ENCODE measurements around the gene C9.
A peak's percentile ranks its signal among the peaks of the same experiment; 100 is the strongest.

Gene C9

GRCh38 chr5:39373791-39374190 is 9.5 kb upstream of the C9 start:
- H3K27me3 ChIP-seq (ENCODE audit: insufficient read depth, low read length): no peaks in the 10 kb centered on the region
- no peak overlapping the region for H2AFZ ChIP-seq (ENCODE audit: low read length, unreplicated experiment)
- H3K4me3 ChIP-seq (ENCODE audit: low read depth, low read length): no peak overlapping the region
- H3K4me1 ChIP-seq (ENCODE audit: control insufficient read depth, insufficient read depth, low read length, unreplicated experiment): no peaks in the 10 kb centered on the region
- H3K79me2 ChIP-seq (ENCODE audit: control insufficient read depth, insufficient read depth, low read length, unreplicated experiment): no peaks in the 10 kb centered on the region
- no peak overlapping the region for H3K27ac ChIP-seq (ENCODE audit: low read depth, low read length)
- peaks cover 44% of the 10 kb centered on the region for H3K36me3 ChIP-seq (ENCODE audit: insufficient read depth, low read length)

GRCh38 chr5:39371367-39371635 is 7.0 kb upstream of the C9 start:
- H3K4me3 ChIP-seq (ENCODE audit: low read depth, low read length): no peak overlapping the region
- no peaks in the 10 kb centered on the region for H3K27me3 ChIP-seq (ENCODE audit: insufficient read depth, low read length)
- H3K36me3 ChIP-seq (ENCODE audit: insufficient read depth, low read length): peaks cover 40% of the 10 kb centered on the region
- no peaks in the 10 kb centered on the region for H3K4me1 ChIP-seq (ENCODE audit: control insufficient read depth, insufficient read depth, low read length, unreplicated experiment)
- H3K27ac ChIP-seq (ENCODE audit: low read depth, low read length): no peak overlapping the region
- no peaks in the 10 kb centered on the region for H3K79me2 ChIP-seq (ENCODE audit: control insufficient read depth, insufficient read depth, low read length, unreplicated experiment)
- no peak overlapping the region for H2AFZ ChIP-seq (ENCODE audit: low read length, unreplicated experiment)

DNA sequence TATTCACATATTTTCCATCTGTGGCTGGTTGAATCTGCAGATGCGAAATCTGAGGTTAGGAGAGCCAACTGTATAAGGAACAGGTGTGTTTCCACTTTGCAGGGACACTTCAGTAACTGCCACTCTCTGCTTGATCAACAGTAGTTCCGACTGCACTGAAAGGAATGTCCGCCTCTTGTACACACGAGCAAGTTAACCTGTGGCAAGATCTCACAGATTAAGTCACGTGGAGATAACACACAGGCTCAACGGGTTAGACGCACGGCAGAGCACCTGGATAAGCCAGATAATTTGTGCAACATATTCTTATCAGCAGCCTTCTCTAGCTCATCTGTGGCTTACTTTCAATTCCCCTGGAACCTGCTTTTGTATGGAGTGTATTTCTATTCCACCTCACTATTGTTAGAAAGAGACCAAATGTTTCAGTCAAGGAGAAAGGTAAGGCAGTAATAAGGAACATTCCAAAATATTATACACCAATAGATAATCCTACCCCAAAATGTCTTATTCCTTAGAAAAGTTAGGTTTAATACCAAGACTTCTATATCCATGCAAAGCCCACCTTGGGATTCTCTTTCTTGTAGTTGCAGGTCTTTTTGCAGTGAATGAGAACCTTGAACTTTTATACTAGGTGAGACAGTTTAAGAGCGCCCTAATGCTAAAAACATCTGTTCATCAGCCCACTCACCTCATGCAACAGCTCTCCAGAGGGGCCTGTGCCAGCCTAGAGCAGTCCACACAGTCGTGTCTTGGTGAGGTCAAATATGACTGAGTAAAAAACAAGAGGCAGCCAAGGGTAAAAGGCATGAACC is 6.5 kb upstream of the C9 start:
- peaks cover 37% of the 10 kb centered on the region for H3K36me3 ChIP-seq (ENCODE audit: insufficient read depth, low read length)
- no peak overlapping the region for H2AFZ ChIP-seq (ENCODE audit: low read length, unreplicated experiment)
- H3K79me2 ChIP-seq (ENCODE audit: control insufficient read depth, insufficient read depth, low read length, unreplicated experiment): no peaks in the 10 kb centered on the region
- H3K27ac ChIP-seq (ENCODE audit: low read depth, low read length): no peak overlapping the region
- no peaks in the 10 kb centered on the region for H3K4me1 ChIP-seq (ENCODE audit: control insufficient read depth, insufficient read depth, low read length, unreplicated experiment)
- H3K27me3 ChIP-seq (ENCODE audit: insufficient read depth, low read length): no peaks in the 10 kb centered on the region
- H3K4me3 ChIP-seq (ENCODE audit: low read depth, low read length): no peak overlapping the region

- no peaks in the 10 kb centered on the region for H3K27me3 ChIP-seq (ENCODE audit: insufficient read depth, low read length)
- no peak overlapping the region for H2AFZ ChIP-seq (ENCODE audit: low read length, unreplicated experiment)
- H3K36me3 ChIP-seq (ENCODE audit: insufficient read depth, low read length): peaks cover 24% of the 10 kb centered on the region
- no peak overlapping the region for H3K4me3 ChIP-seq (ENCODE audit: low read depth, low read length)
- H3K4me1 ChIP-seq (ENCODE audit: control insufficient read depth, insufficient read depth, low read length, unreplicated experiment): no peaks in the 10 kb centered on the region
- no peaks in the 10 kb centered on the region for H3K79me2 ChIP-seq (ENCODE audit: control insufficient read depth, insufficient read depth, low read length, unreplicated experiment)
- H3K27ac ChIP-seq (ENCODE audit: low read depth, low read length): no peak overlapping the region
Observed at GRCh38 chr5:39369123-39369815, 5.0 kb upstream of the C9 start.

- Histone ChIP-seq H3K27me3 (ENCODE audit: insufficient read depth, low read length) (no peaks in the 10 kb centered on the region), H3K4me3 (ENCODE audit: low read depth, low read length) (no peak overlapping the region), H3K27ac (ENCODE audit: low read depth, low read length) (no peak overlapping the region), H3K36me3 (ENCODE audit: insufficient read depth, low read length) (peaks cover 15% of the 10 kb centered on the region; the same call in 1 of the 2 replicates), H2AFZ (ENCODE audit: low read length, unreplicated experiment) (no peak overlapping the region), H3K79me2 (ENCODE audit: control insufficient read depth, insufficient read depth, low read length, unreplicated experiment) (no peaks in the 10 kb centered on the region), H3K4me1 (ENCODE audit: control insufficient read depth, insufficient read depth, low read length, unreplicated experiment) (no peaks in the 10 kb centered on the region)
Observed at GRCh38 chr5:39368116-39368515, 3.8 kb upstream of the C9 start.

DNA sequence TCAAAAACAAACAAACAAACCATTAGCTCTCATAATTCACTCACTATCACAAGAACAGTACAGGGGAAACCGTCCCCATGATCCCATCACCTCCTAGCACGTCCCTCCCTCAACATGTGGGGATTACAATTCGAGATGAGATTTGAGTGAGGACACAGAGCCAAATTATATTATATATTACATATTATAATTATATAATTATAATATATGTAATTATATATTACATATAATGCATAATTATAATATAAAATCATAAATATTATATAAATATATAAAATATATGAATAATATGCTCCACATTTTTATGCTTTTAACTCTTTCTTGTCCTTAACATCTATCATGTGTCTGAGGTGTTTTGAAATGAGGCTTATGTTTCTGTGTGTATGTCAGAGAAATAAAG is 3.4 kb upstream of the C9 start:
- Histone ChIP-seq H3K4me1 (ENCODE audit: control insufficient read depth, insufficient read depth, low read length, unreplicated experiment) (no peaks in the 10 kb centered on the region), H3K4me3 (ENCODE audit: low read depth, low read length) (no peak overlapping the region), H3K36me3 (ENCODE audit: insufficient read depth, low read length) (peaks cover 11% of the 10 kb centered on the region; the same call in 1 of the 2 replicates), H2AFZ (ENCODE audit: low read length, unreplicated experiment) (no peak overlapping the region), H3K27ac (ENCODE audit: low read depth, low read length) (no peak overlapping the region), H3K27me3 (ENCODE audit: insufficient read depth, low read length) (no peaks in the 10 kb centered on the region), H3K79me2 (ENCODE audit: control insufficient read depth, insufficient read depth, low read length, unreplicated experiment) (no peaks in the 10 kb centered on the region)

DNA sequence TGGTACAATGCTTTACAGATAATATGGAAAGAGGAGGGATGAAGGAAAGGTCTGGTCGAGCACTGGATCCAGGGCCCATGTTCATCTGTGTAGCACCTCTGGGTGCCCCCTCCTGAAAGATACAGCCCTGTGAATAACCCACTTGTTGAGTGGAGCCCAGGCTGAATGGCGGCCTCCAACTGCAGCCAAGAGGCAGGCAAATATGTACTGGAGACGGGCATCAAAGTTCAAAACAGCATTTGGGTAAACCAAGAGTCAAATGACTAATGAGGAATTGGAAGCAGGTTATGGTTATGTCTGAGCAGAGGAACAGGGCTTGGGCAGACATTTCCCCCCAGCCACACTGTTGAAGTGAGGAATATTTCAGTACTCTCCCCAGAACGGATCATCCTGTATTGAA is 1.1 kb downstream of the C9 start:
- H3K27ac ChIP-seq (ENCODE audit: low read depth, low read length): no peak overlapping the region
- no peaks in the 10 kb centered on the region for H3K27me3 ChIP-seq (ENCODE audit: insufficient read depth, low read length)
- H3K4me3 ChIP-seq (ENCODE audit: low read depth, low read length): no peak overlapping the region
- H2AFZ ChIP-seq (ENCODE audit: low read length, unreplicated experiment): no peak overlapping the region
- H3K79me2 ChIP-seq (ENCODE audit: control insufficient read depth, insufficient read depth, low read length, unreplicated experiment): no peaks in the 10 kb centered on the region
- H3K4me1 ChIP-seq (ENCODE audit: control insufficient read depth, insufficient read depth, low read length, unreplicated experiment): peaks cover 7% of the 10 kb centered on the region
- peaks cover 3% of the 10 kb centered on the region; the same call in 1 of the 2 replicates for H3K36me3 ChIP-seq (ENCODE audit: insufficient read depth, low read length)

GRCh38 chr5:39362646-39363045 is 1.6 kb downstream of the C9 start:
- Histone ChIP-seq H2AFZ (ENCODE audit: low read length, unreplicated experiment) (no peak overlapping the region), H3K4me1 (ENCODE audit: control insufficient read depth, insufficient read depth, low read length, unreplicated experiment) (peaks cover 7% of the 10 kb centered on the region), H3K36me3 (ENCODE audit: insufficient read depth, low read length) (peaks cover 3% of the 10 kb centered on the region; the same call in 1 of the 2 replicates), H3K27me3 (ENCODE audit: insufficient read depth, low read length) (no peaks in the 10 kb centered on the region), H3K79me2 (ENCODE audit: control insufficient read depth, insufficient read depth, low read length, unreplicated experiment) (no peaks in the 10 kb centered on the region), H3K27ac (ENCODE audit: low read depth, low read length) (no peak overlapping the region), H3K4me3 (ENCODE audit: low read depth, low read length) (no peak overlapping the region)

GRCh38 chr5:39361306-39361705 is 3.0 kb downstream of the C9 start:
- Histone ChIP-seq H3K27me3 (ENCODE audit: insufficient read depth, low read length) (no peaks in the 10 kb centered on the region), H3K4me3 (ENCODE audit: low read depth, low read length) (no peak overlapping the region), H3K27ac (ENCODE audit: low read depth, low read length) (no peak overlapping the region; the same call in 1 of the 2 replicates), H3K36me3 (ENCODE audit: insufficient read depth, low read length) (peaks cover 3% of the 10 kb centered on the region; the same call in 1 of the 2 replicates), H3K4me1 (ENCODE audit: control insufficient read depth, insufficient read depth, low read length, unreplicated experiment) (peaks cover 7% of the 10 kb centered on the region), H2AFZ (ENCODE audit: low read length, unreplicated experiment) (no peak overlapping the region), H3K79me2 (ENCODE audit: control insufficient read depth, insufficient read depth, low read length, unreplicated experiment) (no peaks in the 10 kb centered on the region)

DNA sequence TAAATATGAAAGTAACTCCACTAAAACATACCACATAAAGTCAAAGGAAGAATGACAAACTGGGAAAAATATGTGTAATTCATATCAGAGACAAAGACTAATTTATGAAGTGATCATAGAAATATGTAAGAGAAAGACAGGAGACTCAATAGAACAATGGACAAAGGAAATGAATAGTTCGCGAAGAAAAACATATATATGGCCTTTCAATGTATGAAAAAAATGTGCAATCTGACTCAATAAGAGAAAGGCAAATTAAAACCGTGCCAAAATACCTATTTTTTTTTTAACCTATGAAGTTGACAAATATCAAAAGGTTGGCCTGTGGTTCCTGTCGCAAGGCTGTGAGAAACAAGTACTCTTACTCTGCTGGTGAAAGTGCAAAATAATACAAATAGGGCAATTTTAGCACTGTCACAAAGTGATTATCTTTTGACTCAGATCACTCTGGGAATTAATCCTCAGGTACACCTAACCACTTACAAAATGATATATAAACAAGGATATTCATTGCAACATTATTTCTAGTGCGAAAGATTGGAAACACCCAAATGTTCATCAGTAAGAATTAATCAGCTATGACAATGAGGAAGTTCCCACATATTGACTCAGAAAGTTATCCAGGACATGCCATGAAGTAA is 3.7 kb downstream of the C9 start:
- H3K27ac ChIP-seq (ENCODE audit: low read depth, low read length): peak overlapping the region; percentile 49
- H3K27me3 ChIP-seq (ENCODE audit: insufficient read depth, low read length): no peaks in the 10 kb centered on the region
- no peak overlapping the region for H2AFZ ChIP-seq (ENCODE audit: low read length, unreplicated experiment)
- peaks cover 3% of the 10 kb centered on the region; the same call in 1 of the 2 replicates for H3K36me3 ChIP-seq (ENCODE audit: insufficient read depth, low read length)
- H3K4me3 ChIP-seq (ENCODE audit: low read depth, low read length): no peak overlapping the region
- H3K4me1 ChIP-seq (ENCODE audit: control insufficient read depth, insufficient read depth, low read length, unreplicated experiment): peaks cover 7% of the 10 kb centered on the region
- H3K79me2 ChIP-seq (ENCODE audit: control insufficient read depth, insufficient read depth, low read length, unreplicated experiment): no peaks in the 10 kb centered on the region

All from ACC112 (cell line).